ENCODE data around the gene RYR2.

DNA sequence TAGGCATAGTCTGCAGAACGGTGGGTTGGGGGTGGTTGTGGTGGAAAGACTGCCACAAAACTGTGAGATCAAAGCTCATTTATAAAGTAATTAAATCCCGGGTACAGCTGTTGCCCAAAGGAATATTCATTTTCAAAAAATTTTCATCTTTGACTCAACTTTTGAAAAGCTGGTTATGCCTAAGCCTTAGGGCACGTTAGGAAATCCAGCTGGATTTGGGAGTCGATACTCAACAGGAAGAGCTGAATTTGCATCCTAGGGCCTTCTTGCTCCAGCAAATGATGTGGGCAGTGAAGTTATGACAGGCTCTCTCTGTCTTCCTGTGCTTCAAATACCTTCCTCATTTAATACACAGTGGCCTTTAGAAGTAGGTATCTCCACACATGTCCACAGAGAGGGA is 817.0 kb downstream of the RYR2 start:
- TF ChIP-seq POLR2A (IDR thresholded peaks at IDR 0.05) = no peak
- TF ChIP-seq, protein P1, sequence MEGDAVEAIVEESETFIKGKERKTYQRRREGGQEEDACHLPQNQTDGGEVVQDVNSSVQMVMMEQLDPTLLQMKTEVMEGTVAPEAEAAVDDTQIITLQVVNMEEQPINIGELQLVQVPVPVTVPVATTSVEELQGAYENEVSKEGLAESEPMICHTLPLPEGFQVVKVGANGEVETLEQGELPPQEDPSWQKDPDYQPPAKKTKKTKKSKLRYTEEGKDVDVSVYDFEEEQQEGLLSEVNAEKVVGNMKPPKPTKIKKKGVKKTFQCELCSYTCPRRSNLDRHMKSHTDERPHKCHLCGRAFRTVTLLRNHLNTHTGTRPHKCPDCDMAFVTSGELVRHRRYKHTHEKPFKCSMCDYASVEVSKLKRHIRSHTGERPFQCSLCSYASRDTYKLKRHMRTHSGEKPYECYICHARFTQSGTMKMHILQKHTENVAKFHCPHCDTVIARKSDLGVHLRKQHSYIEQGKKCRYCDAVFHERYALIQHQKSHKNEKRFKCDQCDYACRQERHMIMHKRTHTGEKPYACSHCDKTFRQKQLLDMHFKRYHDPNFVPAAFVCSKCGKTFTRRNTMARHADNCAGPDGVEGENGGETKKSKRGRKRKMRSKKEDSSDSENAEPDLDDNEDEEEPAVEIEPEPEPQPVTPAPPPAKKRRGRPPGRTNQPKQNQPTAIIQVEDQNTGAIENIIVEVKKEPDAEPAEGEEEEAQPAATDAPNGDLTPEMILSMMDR (IDR thresholded peaks at IDR 0.05) = no peak
- no peak for TF ChIP-seq POLR2AphosphoS5 (IDR thresholded peaks at IDR 0.05)
